K562 (cell line): Measurements from ENCODE around the gene HSPB1. TPM values are rescaled to one million over a fixed set of nuclear protein-coding genes. Genes with fewer than 3 reads are reported as not detected.
A peak's percentile ranks its signal among the peaks of the same experiment; 100 is the strongest.

ENCODE experiments used
- BHLHE40 ChIP-seq: IDR thresholded peaks from 2 replicates; pipeline ENCODE4 v1.6.1; 2011; ENCODE audit warnings: low read length, improper control_type of control experiment
- CBFA2T3 ChIP-seq: fragments of 450-650 bp; IDR thresholded peaks from 2 replicates; pipeline ENCODE4 v1.6.1; 2017
- CEBPG ChIP-seq, 3 experiments: fragments of 200-800 bp in 1 of 3; sonication (Bioruptor generic) in 1 of 3; sonication (generic) in 1 of 3; formaldehyde crosslinking in 1 of 3; IDR thresholded peaks in 2 of 3; conservative IDR thresholded peaks in 1 of 3; 2 replicates each; pipeline versions ENCODE4 v1.6.1 to v1.8.0; 2016 to 2022; ENCODE audit warnings: missing compliant biosample characterization in 2 of 3, missing genetic modification characterization in 2 of 3, mild to moderate bottlenecking in 1 of 3, missing genetic modification reagents in 1 of 3
- CREB1 ChIP-seq, 2 experiments: sonication (generic) in 1 of 2; formaldehyde crosslinking in 1 of 2; IDR thresholded peaks; 2 replicates each; pipeline versions ENCODE4 v1.6.1 to v1.8.0; 2012 to 2022; ENCODE audit warnings: inconsistent platforms in 1 of 2, mild to moderate bottlenecking in 1 of 2, missing genetic modification reagents in 1 of 2, moderate library complexity in 1 of 2
- GATAD2A ChIP-seq: fragments of 450-650 bp; IDR thresholded peaks from 2 replicates; pipeline ENCODE4 v1.6.1; 2017
- HDAC2 ChIP-seq: fragments of 450-650 bp; IDR thresholded peaks from 2 replicates; pipeline ENCODE4 v1.6.1; 2016; ENCODE audit warnings: mild to moderate bottlenecking
- HEY1 ChIP-seq: fragments of 250-450 bp; sonication (Bioruptor Pico); IDR thresholded peaks from 2 replicates; pipeline ENCODE4 v1.5.0; 2020; ENCODE audit warnings: mild to moderate bottlenecking, moderate library complexity, borderline replicate concordance
- PTBP1 ChIP-seq: fragments of 200-400 bp; formaldehyde crosslinking; IDR thresholded peaks from 2 replicates; pipeline ENCODE4 v1.6.1; 2017; ENCODE audit warnings: low read depth, low read length
- PURB ChIP-seq: sonication (generic); formaldehyde crosslinking; IDR thresholded peaks from 2 replicates; pipeline ENCODE4 v1.9.0; 2021; ENCODE audit warnings: low read depth, mild to moderate bottlenecking, missing genetic modification reagents
- RBBP5 ChIP-seq: fragments of 200-600 bp; sonication (generic); IDR thresholded peaks from 2 replicates; pipeline ENCODE4 v1.6.1; 2012; ENCODE audit warnings: borderline replicate concordance, mild to moderate bottlenecking, low read length, control low read depth, inconsistent platforms; ENCODE audit not compliant: insufficient read depth, poor library complexity, severe bottlenecking
- RNF219 ChIP-seq: fragments of 250-450 bp; sonication (Bioruptor Pico); IDR thresholded peaks from 2 replicates; pipeline ENCODE4 v1.5.0; 2022; ENCODE audit warnings: mild to moderate bottlenecking
- SIN3B ChIP-seq: fragments of 450-650 bp; IDR thresholded peaks from 2 replicates; pipeline ENCODE4 v1.6.1; 2017; ENCODE audit warnings: low read depth, mild to moderate bottlenecking, moderate library complexity
- SRF ChIP-seq, 2 experiments: fragments of 250-450, 450-650 bp in 1 of 2; sonication (Bioruptor Pico) in 1 of 2; sonication (generic) in 1 of 2; formaldehyde crosslinking; IDR thresholded peaks; 2 replicates each; pipeline versions ENCODE4 v1.5.0 to v1.5.1; 2020 to 2022; ENCODE audit warnings: mild to moderate bottlenecking in 1 of 2, missing genetic modification reagents in 1 of 2
- TEAD2 ChIP-seq: fragments of 450-650 bp; IDR thresholded peaks from 2 replicates; pipeline ENCODE4 v1.6.1; 2016; ENCODE audit warnings: missing genetic modification characterization, control low read depth, missing compliant biosample characterization
- TEAD4 ChIP-seq, 2 experiments: sonication (generic) in 1 of 2; formaldehyde crosslinking in 1 of 2; IDR thresholded peaks; 2 replicates each; pipeline versions ENCODE4 v1.6.1 to v1.8.0; 2012 to 2022; ENCODE audit warnings: borderline replicate concordance in 1 of 2, inconsistent platforms in 1 of 2, low read length in 1 of 2, mild to moderate bottlenecking in 1 of 2, missing genetic modification reagents in 1 of 2
- ZBTB9 ChIP-seq: fragments of 450-650 bp; formaldehyde crosslinking; IDR thresholded peaks from 2 replicates; pipeline ENCODE4 v1.4.0; 2020; ENCODE audit warnings: mild to moderate bottlenecking, moderate library complexity
- ZNF263 ChIP-seq: sonication (generic); formaldehyde crosslinking; IDR thresholded peaks from 2 replicates; pipeline ENCODE4 v1.8.0; 2022; ENCODE audit warnings: mild to moderate bottlenecking, missing genetic modification reagents, borderline replicate concordance
- ZNF436 ChIP-seq: fragments of 250-450, 450-650 bp; sonication (Bioruptor Pico); formaldehyde crosslinking; IDR thresholded peaks from 2 replicates; pipeline ENCODE4 v1.7.0; 2020; ENCODE audit warnings: mild to moderate bottlenecking
- ZNF518B ChIP-seq: fragments of 250-450 bp; sonication (Bioruptor Pico); IDR thresholded peaks from 2 replicates; pipeline ENCODE4 v1.5.0; 2021; ENCODE audit warnings: mild to moderate bottlenecking, moderate library complexity
- ZNF644 ChIP-seq: fragments of 200-800 bp; sonication (Bioruptor generic); IDR thresholded peaks from 2 replicates; pipeline ENCODE4 v1.6.1; 2016; ENCODE audit warnings: low read depth, missing genetic modification characterization, missing compliant biosample characterization
- polyA plus RNA-seq, 8 experiments: library from polyadenylated mRNA; depleted of rRNA in 4 of 8; stranded (reverse) in 5 of 8; unstranded in 3 of 8; fragments of >200 nt; fragmentation: Nextera tagmentation in 2 of 8; fragmentation: Illumina TruSeq in 1 of 8; extraction: Ambion mirVana in 2 of 8; extraction: Trizol in 1 of 8; gene quantifications; 2 replicates each; pipeline versions ENCODE4 v1.2.1 to v1.2.3, GENCODE V29; 2011 to 2014; ENCODE audit warnings: inconsistent platforms in 1 of 8, missing spikeins in 1 of 8
- total RNA-seq, 7 experiments: library from RNA; depleted of rRNA in 6 of 7; stranded (reverse); fragments of >200 nt in 6 of 7; fragmentation: Illumina TruSeq in 2 of 7; extraction: Trizol in 2 of 7; gene quantifications; 2 replicates each; pipeline versions ENCODE4 v1.2.1 to v1.2.3, GENCODE V29; 2011 to 2021; ENCODE audit warnings: low replicate concordance in 1 of 7

The HSPB1 gene
- total and polyA plus RNA-seq, 9 of the 15 experiments (the other 6 are each of a cell fraction or from before 2014, with no cell fraction given), result 27.1 to 522 (median 138) TPM

- TF ChIP-seq CEBPG (CRISPR knock-in tag; IDR thresholded peaks at IDR 0.05) (no peak), CEBPG (tag; conservative IDR thresholded peaks at IDR 0.05 in 1 of 2, IDR thresholded peaks at IDR 0.05 in 1 of 2) (0 out of 4 replicates have a peak, but pooled peaks of 1 of the 2 experiments have one; percentile 26), ZNF644 (tag) (no peak), ZNF518B (CRISPR knock-in tag) (no peak), HEY1 (no peak), SRF (CRISPR knock-in tag; IDR thresholded peaks at IDR 0.05) (peak in 1 of 2 experiments; percentile 70; a peak in 2 of 4 replicates), RNF219 (no peak), SIN3B (no peak), HDAC2 (0 out of 2 replicates have a peak, but pooled peaks have one; percentile 27), GATAD2A (no peak), BHLHE40 (peak; percentile 66; the same call in 1 of the 2 replicates), ZNF436 (CRISPR knock-in tag) (no peak), ZNF263 (CRISPR knock-in tag) (no peak), TEAD4 (IDR thresholded peaks at IDR 0.05; ENCODE audit: low read length) (no peak), TEAD4 (CRISPR knock-in tag; IDR thresholded peaks at IDR 0.05; ENCODE audit: borderline replicate concordance) (no peak), CREB1 (IDR thresholded peaks at IDR 0.05) (peak; percentile 41; the same call in 1 of the 2 replicates), CREB1 (CRISPR knock-in tag; IDR thresholded peaks at IDR 0.05) (peak; percentile 52; the same call in 1 of the 2 replicates), PTBP1 (no peak), ZBTB9 (CRISPR knock-in tag) (no peak), TEAD2 (tag) (no peak), PURB (no peak), RBBP5 (peak; percentile 66), CBFA2T3 (peak; percentile 51)
Observed at GRCh38 chr7:76317782-76318487, 15.5 kb downstream of the HSPB1 start (continued).
